Left ventricle myocardium inferior (tissue), 1 donor: ENCODE measurements around the gene PPM1H. TPM values are rescaled to one million over a fixed set of nuclear protein-coding genes. Genes with fewer than 3 reads are reported as not detected.

ENCODE experiments used
- DNase-seq: peaks from one replicate; pipeline ENCODE4 v3.0.0-alpha.2; 2020
- H3K27ac ChIP-seq: fragments of 200-600 bp; replicated peaks from 2 replicates; pipeline ENCODE4 v1.8.0; 2021
- H3K27me3 ChIP-seq: fragments of 200-600 bp; 2 replicates; pipeline ENCODE4 v1.8.0; 2021; ENCODE audit warnings: low read depth
- H3K36me3 ChIP-seq: fragments of 200-600 bp; 2 replicates; pipeline ENCODE4 v1.8.0; 2021
- H3K4me1 ChIP-seq: fragments of 200-600 bp; 2 replicates; pipeline ENCODE4 v1.8.0; 2021
- H3K4me3 ChIP-seq: fragments of 200-600 bp; 2 replicates; pipeline ENCODE4 v1.8.0; 2021; ENCODE audit warnings: mild to moderate bottlenecking, moderate library complexity
- H3K9me3 ChIP-seq: fragments of 200-600 bp; replicated peaks from 2 replicates; pipeline ENCODE4 v1.8.0; 2021
- intact Hi-C: fragments of 100-400 bp; cut with micrococcal nuclease; formaldehyde crosslinking; loops from one replicate; pipeline ENCODE4 v1.11.0; 2022
- total RNA-seq: library from RNA; stranded (reverse); fragmentation: NEBNext Ultra II Directional; extraction: Animal tissue kit (Norgen Biotek cat#: 25700); gene quantifications from one replicate; pipeline ENCODE4 v1.2.1, GENCODE V29; 2021
- TF ChIP-seq, protein P1 (sequence below): fragments of 200-600 bp; IDR thresholded peaks from 2 replicates; pipeline ENCODE4 v1.8.0; 2021; ENCODE audit warnings: antibody characterized with exemption, mild to moderate bottlenecking, borderline replicate concordance
- donor health status: DM: no; HTN: yes; CAD: no; lungs with severe emphysema.

PPM1H gene
- total RNA-seq, 1 donor from 2014 or later: 6.0 TPM

DNA sequence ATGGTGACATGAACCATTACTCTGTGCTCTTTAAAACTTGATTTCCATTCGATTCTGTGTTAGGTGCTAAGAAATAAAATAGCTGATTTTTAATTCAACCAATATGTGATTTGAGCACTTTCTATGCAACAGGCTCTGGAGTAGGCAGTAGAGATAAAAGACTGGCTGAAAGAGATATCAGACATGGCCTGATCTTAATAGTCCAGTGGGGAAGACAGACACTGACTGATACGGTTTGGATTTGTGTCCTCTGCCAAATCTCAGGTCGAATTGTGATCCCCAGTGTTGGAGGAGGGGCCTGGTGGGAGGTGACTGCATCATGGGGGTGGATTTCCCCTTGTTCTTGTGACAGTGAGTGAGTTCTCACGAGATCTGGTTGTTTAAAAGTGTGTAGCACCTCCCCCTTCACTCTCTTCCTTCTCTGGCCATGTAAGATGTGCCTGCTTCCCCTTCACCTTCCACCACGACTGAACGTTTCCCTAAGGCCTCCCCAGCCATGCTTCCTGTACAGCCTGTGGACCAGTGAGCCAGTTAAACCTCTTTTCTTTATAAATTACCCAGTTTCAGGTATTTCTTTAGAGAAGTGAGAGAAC lies 128.6 kb downstream of the PPM1H start:
- no peaks in the 10 kb centered on the region for H3K9me3 ChIP-seq
- H3K4me1 ChIP-seq: no peaks in the 10 kb centered on the region
- no peak overlapping the region for H3K4me3 ChIP-seq
- H3K36me3 ChIP-seq: peaks cover 3% of the 10 kb centered on the region
- no peak for DNase-seq
- H3K27me3 ChIP-seq: no peaks in the 10 kb centered on the region
- no peak overlapping the region for H3K27ac ChIP-seq
- TF ChIP-seq, protein P1, sequence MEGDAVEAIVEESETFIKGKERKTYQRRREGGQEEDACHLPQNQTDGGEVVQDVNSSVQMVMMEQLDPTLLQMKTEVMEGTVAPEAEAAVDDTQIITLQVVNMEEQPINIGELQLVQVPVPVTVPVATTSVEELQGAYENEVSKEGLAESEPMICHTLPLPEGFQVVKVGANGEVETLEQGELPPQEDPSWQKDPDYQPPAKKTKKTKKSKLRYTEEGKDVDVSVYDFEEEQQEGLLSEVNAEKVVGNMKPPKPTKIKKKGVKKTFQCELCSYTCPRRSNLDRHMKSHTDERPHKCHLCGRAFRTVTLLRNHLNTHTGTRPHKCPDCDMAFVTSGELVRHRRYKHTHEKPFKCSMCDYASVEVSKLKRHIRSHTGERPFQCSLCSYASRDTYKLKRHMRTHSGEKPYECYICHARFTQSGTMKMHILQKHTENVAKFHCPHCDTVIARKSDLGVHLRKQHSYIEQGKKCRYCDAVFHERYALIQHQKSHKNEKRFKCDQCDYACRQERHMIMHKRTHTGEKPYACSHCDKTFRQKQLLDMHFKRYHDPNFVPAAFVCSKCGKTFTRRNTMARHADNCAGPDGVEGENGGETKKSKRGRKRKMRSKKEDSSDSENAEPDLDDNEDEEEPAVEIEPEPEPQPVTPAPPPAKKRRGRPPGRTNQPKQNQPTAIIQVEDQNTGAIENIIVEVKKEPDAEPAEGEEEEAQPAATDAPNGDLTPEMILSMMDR: no peak
- intact Hi-C loops: no loop called here

DNA sequence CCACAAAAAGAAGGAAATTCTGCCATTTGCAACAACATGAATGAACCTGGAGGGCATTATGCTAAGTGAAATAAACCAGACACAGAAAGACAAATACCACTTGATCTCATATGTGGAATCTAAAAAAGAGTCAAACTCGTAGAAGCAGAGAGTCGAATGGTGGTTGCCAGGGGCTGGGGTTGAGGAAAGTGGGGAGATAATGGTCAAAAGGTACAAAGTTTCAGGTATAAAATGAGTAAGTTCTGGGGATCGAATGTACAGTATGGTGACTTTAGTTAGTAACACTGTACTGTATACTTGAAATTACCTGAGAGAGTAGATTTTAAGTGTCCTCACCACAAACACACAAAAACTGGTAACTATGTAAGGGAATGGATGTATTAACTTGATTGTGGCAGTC lies 129.4 kb downstream of the PPM1H start:
- H3K4me1 ChIP-seq: no peaks in the 10 kb centered on the region
- intact Hi-C loops: no loop called here
- DNase-seq: no peak
- H3K27me3 ChIP-seq: no peaks in the 10 kb centered on the region
- no peaks in the 10 kb centered on the region for H3K9me3 ChIP-seq
- no peak overlapping the region for H3K4me3 ChIP-seq
- H3K27ac ChIP-seq: no peak overlapping the region
- H3K36me3 ChIP-seq: peaks cover 5% of the 10 kb centered on the region
- TF ChIP-seq, protein P1: no peak

DNA sequence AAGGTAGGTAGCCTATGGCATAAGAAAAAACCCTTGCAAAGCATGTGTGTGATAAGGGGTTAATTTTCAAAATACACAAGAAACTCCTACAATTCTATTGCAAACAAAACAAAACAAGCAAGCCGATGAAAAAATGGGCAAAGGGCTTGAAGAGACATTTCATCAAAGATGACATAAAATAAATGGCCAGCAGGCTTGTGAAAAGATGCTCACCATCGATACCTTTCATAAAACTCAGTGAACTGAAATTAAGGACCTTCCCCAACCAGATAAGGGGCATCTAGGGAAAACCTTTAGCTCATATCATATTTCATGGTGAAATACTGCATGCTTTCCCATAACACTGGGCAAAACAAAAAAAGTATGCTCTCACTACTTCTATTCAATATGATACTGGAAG lies 131.2 kb downstream of the PPM1H start:
- intact Hi-C loops: no loop called here

DNA sequence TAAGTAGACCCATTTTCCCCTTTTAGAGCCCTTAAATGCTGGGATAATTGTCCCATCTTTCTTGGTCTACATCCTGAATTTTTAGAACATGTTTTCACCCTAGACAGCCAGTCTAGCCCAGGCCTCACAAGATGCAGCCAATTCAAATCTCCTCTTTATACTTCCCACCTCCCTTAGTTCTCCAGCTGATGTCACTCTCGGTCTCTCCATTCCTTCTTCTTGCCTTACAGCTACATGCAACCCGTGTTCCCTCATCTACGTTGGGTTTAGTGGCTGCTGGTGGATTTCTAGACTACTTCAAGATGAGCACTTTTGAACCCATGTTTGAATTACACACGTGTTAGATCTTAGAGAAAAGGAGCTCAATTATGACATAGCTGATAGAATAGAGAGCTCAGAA lies 132.0 kb downstream of the PPM1H start:
- peaks cover 5% of the 10 kb centered on the region for H3K36me3 ChIP-seq
- H3K4me1 ChIP-seq: no peaks in the 10 kb centered on the region
- no peak overlapping the region for H3K4me3 ChIP-seq
- no peak for DNase-seq
- intact Hi-C loops: no loop called here
- TF ChIP-seq, protein P1: no peak
- no peaks in the 10 kb centered on the region for H3K27me3 ChIP-seq
- H3K9me3 ChIP-seq: no peaks in the 10 kb centered on the region
- no peak overlapping the region for H3K27ac ChIP-seq

More for the DNA sequence above, 131.2 kb downstream of the PPM1H start:
- DNase-seq: no peak
- TF ChIP-seq, protein P1: no peak
- Histone ChIP-seq H3K9me3 (no peaks in the 10 kb centered on the region), H3K36me3 (peaks cover 5% of the 10 kb centered on the region), H3K27me3 (no peaks in the 10 kb centered on the region), H3K27ac (no peak overlapping the region), H3K4me1 (no peaks in the 10 kb centered on the region), H3K4me3 (no peak overlapping the region)

DNA sequence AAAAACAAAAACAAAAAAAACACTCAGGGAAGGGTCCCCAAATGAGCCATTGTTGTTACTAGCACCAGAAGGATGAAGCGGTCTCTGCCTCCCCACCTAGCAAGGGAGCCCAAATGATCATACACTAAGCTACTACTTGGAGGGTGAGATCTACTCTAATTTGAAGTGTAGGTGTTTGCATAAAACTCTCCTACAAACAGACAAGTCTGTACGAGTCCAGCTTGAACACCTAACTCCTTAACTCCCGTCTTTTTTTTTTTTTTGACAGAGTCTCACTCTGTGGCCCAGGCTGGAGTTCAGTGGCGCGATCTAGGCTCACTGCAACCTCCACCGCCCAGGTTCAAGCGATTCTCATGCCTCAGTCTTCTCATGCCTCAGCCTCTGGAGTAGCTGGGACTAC lies 132.6 kb downstream of the PPM1H start:
- intact Hi-C loops: no loop called here
- Histone ChIP-seq H3K36me3 (peaks cover 5% of the 10 kb centered on the region), H3K4me3 (no peak overlapping the region), H3K9me3 (no peaks in the 10 kb centered on the region), H3K27me3 (no peaks in the 10 kb centered on the region), H3K4me1 (no peaks in the 10 kb centered on the region), H3K27ac (no peak overlapping the region)
- DNase-seq: no peak
- TF ChIP-seq, protein P1: no peak
